ENCODE results near the gene SPRR2B.
"Not testable (repeated sequence)": the region's sequence is repeated elsewhere in the genome, so short reads cannot be mapped to it uniquely, and the experiment has no call there.

The SPRR2B gene

GRCh38 chr1:153032677-153033308 is 38.6 kb downstream of the SPRR2B start:
- DNase-seq = no peak

GRCh38 chr1:153032073-153032472 is 39.3 kb downstream of the SPRR2B start:
- DNase-seq = no peak

- no peak for DNase-seq
Observed at GRCh38 chr1:153030895-153031294, 40.5 kb downstream of the SPRR2B start, which contains the start of gene SPRR1B. SPRR1B (plus strand) TSS chr1:153031203; CDS start chr1:153032346, 1,143 bp downstream.

GRCh38 chr1:153028766-153029165 is 42.6 kb downstream of the SPRR2B start:
- DNase-seq = no peak

GRCh38 chr1:153025797-153026196 is 45.6 kb downstream of the SPRR2B start:
- DNase-seq = no peak

- DNase-seq = no peak
Observed at GRCh38 chr1:153024413-153024812, 47.0 kb downstream of the SPRR2B start.

GRCh38 chr1:153023109-153023508 is 48.3 kb downstream of the SPRR2B start:
- no peak for DNase-seq

- not testable (repeated sequence) for DNase-seq
Observed at GRCh38 chr1:153022340-153022739, 49.1 kb downstream of the SPRR2B start.

- not testable (repeated sequence) for DNase-seq
Observed at GRCh38 chr1:153021829-153022228, 49.6 kb downstream of the SPRR2B start.

Data from NCI-H1105 (cell line).